OCI-LY3 (cell line): ENCODE measurements around the gene AMBRA1.

Experiments used
- H2AFZ ChIP-seq: fragments of 200-600, 300-600 bp; shearing (Covaris generic); 2 replicates; pipeline ENCODE4 v1.6.0; 2014; ENCODE audit warnings: antibody characterized with exemption, low read depth, low read length
- H3K27ac ChIP-seq: fragments of 200-600, 300-600 bp; sonication (generic); 2 replicates; pipeline ENCODE4 v1.5.1; 2014; ENCODE audit warnings: mild to moderate bottlenecking, low read length, moderate library complexity, mixed read lengths
- H3K27me3 ChIP-seq: fragments of 200-600, 300-600 bp; sonication (generic); 2 replicates; pipeline ENCODE4 v1.6.1; 2014; ENCODE audit warnings: low read depth, low read length, mixed read lengths
- H3K36me3 ChIP-seq: fragments of 200-600, 300-600 bp; sonication (generic); replicated peaks from 2 replicates; pipeline ENCODE3; 2014; ENCODE audit warnings: low read depth, low read length, mixed read lengths
- H3K4me1 ChIP-seq: fragments of 300-600, 200-600 bp; sonication (generic); 2 replicates; pipeline ENCODE4 v1.6.1; 2014; ENCODE audit warnings: low read length, mixed read lengths
- H3K4me2 ChIP-seq: fragments of 200-600, 300-600 bp; sonication (generic); 2 replicates; pipeline ENCODE4 v1.6.1; 2014; ENCODE audit warnings: low read length, mixed read lengths
- H3K4me3 ChIP-seq: fragments of 300-600, 200-600 bp; sonication (generic); 2 replicates; pipeline ENCODE4 v1.5.1; 2014; ENCODE audit warnings: antibody characterized with exemption, mild to moderate bottlenecking, low read length, moderate library complexity
- H3K79me2 ChIP-seq: fragments of 300-600, 200-600 bp; shearing (Covaris generic); 2 replicates; pipeline ENCODE4 v1.6.1; 2014; ENCODE audit warnings: mild to moderate bottlenecking, low read length, mixed read lengths
- H3K9ac ChIP-seq: fragments of 300-600, 200-600 bp; shearing (Covaris generic); 2 replicates; pipeline ENCODE4 v1.6.0; 2014; ENCODE audit warnings: mild to moderate bottlenecking, low read length, moderate library complexity
- H3K9me3 ChIP-seq: fragments of 200-600, 300-600 bp; shearing (Covaris generic); 2 replicates; pipeline ENCODE4 v1.6.1; 2014; ENCODE audit warnings: low read length, mixed read lengths; ENCODE audit not compliant: insufficient read depth
- H4K20me1 ChIP-seq: fragments of 200-600, 300-600 bp; sonication (generic); 2 replicates; pipeline ENCODE4 v1.6.1; 2016; ENCODE audit warnings: low read length, mixed read lengths; ENCODE audit not compliant: insufficient read depth
- EZH2phosphoT487 ChIP-seq: fragments of 200-600 bp; shearing (Covaris generic); IDR thresholded peaks from 2 replicates; pipeline ENCODE4 v1.6.1; 2018; ENCODE audit warnings: antibody characterized with exemption, mixed run types, low read depth
- TF ChIP-seq, protein P1 (sequence below): fragments of 200-600, 300-600 bp; sonication (generic); IDR thresholded peaks from 2 replicates; pipeline ENCODE4 v1.5.1; 2014; ENCODE audit warnings: antibody characterized with exemption, low read length, low read depth

Gene AMBRA1

DNA sequence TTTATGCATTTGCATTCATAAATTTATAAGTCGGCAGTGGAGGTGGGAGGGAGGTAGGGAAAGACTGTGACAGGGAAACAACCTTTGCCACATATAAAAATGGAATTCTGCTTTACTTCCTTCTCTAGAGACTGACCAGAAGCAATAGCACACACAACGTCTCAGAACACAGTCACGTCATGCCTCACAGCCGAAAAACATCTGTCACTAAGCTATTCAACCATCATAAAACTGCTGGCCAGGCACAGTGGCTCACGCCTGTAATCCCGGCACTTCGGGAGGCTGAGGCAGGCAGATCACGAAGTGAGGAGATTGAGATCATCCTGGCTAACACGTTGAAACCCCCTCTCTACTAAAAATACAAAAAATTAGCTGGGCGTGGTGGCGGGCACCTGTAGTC is 101.3 kb downstream of the AMBRA1 start:
- TF ChIP-seq, protein P1, sequence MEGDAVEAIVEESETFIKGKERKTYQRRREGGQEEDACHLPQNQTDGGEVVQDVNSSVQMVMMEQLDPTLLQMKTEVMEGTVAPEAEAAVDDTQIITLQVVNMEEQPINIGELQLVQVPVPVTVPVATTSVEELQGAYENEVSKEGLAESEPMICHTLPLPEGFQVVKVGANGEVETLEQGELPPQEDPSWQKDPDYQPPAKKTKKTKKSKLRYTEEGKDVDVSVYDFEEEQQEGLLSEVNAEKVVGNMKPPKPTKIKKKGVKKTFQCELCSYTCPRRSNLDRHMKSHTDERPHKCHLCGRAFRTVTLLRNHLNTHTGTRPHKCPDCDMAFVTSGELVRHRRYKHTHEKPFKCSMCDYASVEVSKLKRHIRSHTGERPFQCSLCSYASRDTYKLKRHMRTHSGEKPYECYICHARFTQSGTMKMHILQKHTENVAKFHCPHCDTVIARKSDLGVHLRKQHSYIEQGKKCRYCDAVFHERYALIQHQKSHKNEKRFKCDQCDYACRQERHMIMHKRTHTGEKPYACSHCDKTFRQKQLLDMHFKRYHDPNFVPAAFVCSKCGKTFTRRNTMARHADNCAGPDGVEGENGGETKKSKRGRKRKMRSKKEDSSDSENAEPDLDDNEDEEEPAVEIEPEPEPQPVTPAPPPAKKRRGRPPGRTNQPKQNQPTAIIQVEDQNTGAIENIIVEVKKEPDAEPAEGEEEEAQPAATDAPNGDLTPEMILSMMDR: no peak
- TF ChIP-seq EZH2phosphoT487: no peak
- H3K4me1 ChIP-seq: no peaks in the 10 kb centered on the region
- no peak overlapping the region for H3K27ac ChIP-seq
- no peak overlapping the region for H3K9ac ChIP-seq
- no peaks in the 10 kb centered on the region for H3K27me3 ChIP-seq
- H3K4me2 ChIP-seq: no peak overlapping the region
- H3K79me2 ChIP-seq: no peaks in the 10 kb centered on the region
- peaks cover 3% of the 10 kb centered on the region for H3K36me3 ChIP-seq
- no peaks in the 10 kb centered on the region for H3K9me3 ChIP-seq
- H2AFZ ChIP-seq: no peak overlapping the region
- H4K20me1 ChIP-seq: peaks cover 3% of the 10 kb centered on the region; the same call in 1 of the 2 replicates
- no peak overlapping the region for H3K4me3 ChIP-seq

GRCh38 chr11:46491661-46492330 is 102.0 kb downstream of the AMBRA1 start:
- Histone ChIP-seq H3K9ac (no peak overlapping the region), H3K4me3 (no peak overlapping the region), H3K27me3 (no peaks in the 10 kb centered on the region), H3K27ac (no peak overlapping the region), H3K4me2 (no peak overlapping the region), H3K36me3 (peaks cover 3% of the 10 kb centered on the region), H3K9me3 (no peaks in the 10 kb centered on the region), H3K79me2 (no peaks in the 10 kb centered on the region), H4K20me1 (peaks cover 3% of the 10 kb centered on the region; the same call in 1 of the 2 replicates), H2AFZ (no peak overlapping the region), H3K4me1 (no peaks in the 10 kb centered on the region)
- TF ChIP-seq, protein P1: no peak
- no peak for TF ChIP-seq EZH2phosphoT487

GRCh38 chr11:46490666-46491065 is 103.2 kb downstream of the AMBRA1 start:
- H3K4me1 ChIP-seq: no peaks in the 10 kb centered on the region
- no peak overlapping the region for H3K27ac ChIP-seq
- TF ChIP-seq EZH2phosphoT487: no peak
- TF ChIP-seq, protein P1: no peak
- H3K27me3 ChIP-seq: no peaks in the 10 kb centered on the region
- peaks cover 3% of the 10 kb centered on the region for H3K36me3 ChIP-seq
- H3K9me3 ChIP-seq: no peaks in the 10 kb centered on the region
- H3K79me2 ChIP-seq: no peaks in the 10 kb centered on the region
- no peak overlapping the region for H2AFZ ChIP-seq
- H4K20me1 ChIP-seq: peaks cover 5% of the 10 kb centered on the region; the same call in 1 of the 2 replicates
- H3K4me3 ChIP-seq: no peak overlapping the region
- no peak overlapping the region for H3K4me2 ChIP-seq
- H3K9ac ChIP-seq: no peak overlapping the region

DNA sequence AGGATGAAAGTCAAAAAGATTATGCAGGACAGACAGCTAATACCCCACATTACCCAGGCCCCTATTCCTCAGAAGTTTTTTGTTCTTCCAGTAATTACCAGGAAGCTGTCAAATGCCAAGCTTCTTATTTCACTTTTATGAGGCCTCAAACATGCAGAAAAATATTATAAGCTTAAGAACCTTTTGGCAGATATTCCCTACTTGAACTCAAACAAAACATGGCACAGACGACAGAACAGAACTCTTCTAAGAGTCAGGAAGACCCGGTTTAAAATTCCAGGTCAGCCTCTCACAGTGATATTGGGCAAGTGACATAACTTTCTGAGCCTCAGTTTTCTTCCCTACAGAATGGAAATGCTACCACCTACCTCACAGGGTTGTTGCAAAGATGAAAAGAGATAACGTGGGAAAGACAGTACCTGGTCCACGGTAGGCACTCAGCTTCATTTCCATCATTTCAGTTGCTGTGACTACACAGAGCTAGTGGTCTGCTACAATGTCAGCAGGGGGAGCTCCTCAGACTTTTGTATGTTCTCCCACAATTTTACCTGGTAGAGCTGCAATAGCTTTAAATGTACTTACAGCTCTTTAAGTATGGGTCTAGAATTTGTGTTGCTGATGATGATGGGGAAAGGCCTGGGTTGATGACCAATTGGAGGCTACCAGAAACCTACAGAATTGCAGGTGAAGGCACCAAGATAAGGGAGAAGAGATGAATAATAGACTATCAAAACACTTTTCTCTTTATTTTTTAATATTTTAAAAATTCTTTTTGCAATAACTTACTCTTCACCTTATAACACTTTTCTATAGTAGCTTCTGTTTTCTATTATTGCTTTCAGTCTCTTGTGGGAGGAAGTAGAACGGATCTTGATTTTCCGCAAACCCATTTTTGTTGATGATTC is 103.9 kb downstream of the AMBRA1 start:
- Histone ChIP-seq H3K27ac (no peak overlapping the region), H3K4me3 (no peak overlapping the region), H2AFZ (no peak overlapping the region), H4K20me1 (peaks cover 5% of the 10 kb centered on the region; the same call in 1 of the 2 replicates), H3K79me2 (no peaks in the 10 kb centered on the region), H3K9me3 (no peaks in the 10 kb centered on the region), H3K27me3 (no peaks in the 10 kb centered on the region), H3K36me3 (peaks cover 3% of the 10 kb centered on the region), H3K4me2 (no peak overlapping the region), H3K9ac (no peak overlapping the region), H3K4me1 (no peaks in the 10 kb centered on the region)
- TF ChIP-seq, protein P1: peak; percentile 70
- no peak for TF ChIP-seq EZH2phosphoT487
